ENCODE results near the gene CNNM4. TPM values are rescaled to one million over a fixed set of nuclear protein-coding genes. Genes with fewer than 3 reads are reported as not detected.
A peak's percentile ranks its signal among the peaks of the same experiment; 100 is the strongest.

Gene CNNM4
- total RNA-seq, 1 experiment from 2014 or later = 14.0 TPM

DNA sequence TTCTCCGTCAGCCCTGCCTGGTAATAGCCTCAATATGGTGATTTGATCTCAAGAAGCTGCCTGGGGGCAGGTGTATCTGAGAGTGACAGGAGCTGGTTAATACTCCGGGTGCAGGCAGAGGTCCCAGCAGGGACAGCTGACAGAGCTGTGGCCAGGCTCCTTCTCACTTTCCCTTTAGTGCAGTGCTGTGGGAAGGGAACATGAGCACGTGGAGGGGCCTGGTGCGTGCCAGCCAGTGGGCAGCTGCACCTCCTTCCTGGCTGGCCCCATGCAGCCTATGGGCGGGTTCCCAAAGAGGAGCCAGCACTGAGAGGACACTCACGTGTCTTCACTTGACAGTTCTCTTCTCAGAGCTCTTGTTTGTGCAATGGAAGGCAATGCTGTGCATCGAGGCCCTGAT lies 9.1 kb downstream of the CNNM4 start (continued):
- TF ChIP-seq, protein P1, sequence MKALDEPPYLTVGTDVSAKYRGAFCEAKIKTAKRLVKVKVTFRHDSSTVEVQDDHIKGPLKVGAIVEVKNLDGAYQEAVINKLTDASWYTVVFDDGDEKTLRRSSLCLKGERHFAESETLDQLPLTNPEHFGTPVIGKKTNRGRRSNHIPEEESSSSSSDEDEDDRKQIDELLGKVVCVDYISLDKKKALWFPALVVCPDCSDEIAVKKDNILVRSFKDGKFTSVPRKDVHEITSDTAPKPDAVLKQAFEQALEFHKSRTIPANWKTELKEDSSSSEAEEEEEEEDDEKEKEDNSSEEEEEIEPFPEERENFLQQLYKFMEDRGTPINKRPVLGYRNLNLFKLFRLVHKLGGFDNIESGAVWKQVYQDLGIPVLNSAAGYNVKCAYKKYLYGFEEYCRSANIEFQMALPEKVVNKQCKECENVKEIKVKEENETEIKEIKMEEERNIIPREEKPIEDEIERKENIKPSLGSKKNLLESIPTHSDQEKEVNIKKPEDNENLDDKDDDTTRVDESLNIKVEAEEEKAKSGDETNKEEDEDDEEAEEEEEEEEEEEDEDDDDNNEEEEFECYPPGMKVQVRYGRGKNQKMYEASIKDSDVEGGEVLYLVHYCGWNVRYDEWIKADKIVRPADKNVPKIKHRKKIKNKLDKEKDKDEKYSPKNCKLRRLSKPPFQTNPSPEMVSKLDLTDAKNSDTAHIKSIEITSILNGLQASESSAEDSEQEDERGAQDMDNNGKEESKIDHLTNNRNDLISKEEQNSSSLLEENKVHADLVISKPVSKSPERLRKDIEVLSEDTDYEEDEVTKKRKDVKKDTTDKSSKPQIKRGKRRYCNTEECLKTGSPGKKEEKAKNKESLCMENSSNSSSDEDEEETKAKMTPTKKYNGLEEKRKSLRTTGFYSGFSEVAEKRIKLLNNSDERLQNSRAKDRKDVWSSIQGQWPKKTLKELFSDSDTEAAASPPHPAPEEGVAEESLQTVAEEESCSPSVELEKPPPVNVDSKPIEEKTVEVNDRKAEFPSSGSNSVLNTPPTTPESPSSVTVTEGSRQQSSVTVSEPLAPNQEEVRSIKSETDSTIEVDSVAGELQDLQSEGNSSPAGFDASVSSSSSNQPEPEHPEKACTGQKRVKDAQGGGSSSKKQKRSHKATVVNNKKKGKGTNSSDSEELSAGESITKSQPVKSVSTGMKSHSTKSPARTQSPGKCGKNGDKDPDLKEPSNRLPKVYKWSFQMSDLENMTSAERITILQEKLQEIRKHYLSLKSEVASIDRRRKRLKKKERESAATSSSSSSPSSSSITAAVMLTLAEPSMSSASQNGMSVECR (CRISPR knock-in tag; IDR thresholded peaks at IDR 0.05; ENCODE audit: borderline replicate concordance) = no peak
- TF ChIP-seq, protein P2, sequence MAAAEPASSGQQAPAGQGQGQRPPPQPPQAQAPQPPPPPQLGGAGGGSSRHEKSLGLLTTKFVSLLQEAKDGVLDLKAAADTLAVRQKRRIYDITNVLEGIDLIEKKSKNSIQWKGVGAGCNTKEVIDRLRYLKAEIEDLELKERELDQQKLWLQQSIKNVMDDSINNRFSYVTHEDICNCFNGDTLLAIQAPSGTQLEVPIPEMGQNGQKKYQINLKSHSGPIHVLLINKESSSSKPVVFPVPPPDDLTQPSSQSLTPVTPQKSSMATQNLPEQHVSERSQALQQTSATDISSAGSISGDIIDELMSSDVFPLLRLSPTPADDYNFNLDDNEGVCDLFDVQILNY (CRISPR knock-in tag; IDR thresholded peaks at IDR 0.05) = no peak
- TF ChIP-seq ELF4 (CRISPR knock-in tag; IDR thresholded peaks at IDR 0.05; ENCODE audit: low read depth) (no peak), PRRX2 (CRISPR knock-in tag; IDR thresholded peaks at IDR 0.05) (no peak)

DNA sequence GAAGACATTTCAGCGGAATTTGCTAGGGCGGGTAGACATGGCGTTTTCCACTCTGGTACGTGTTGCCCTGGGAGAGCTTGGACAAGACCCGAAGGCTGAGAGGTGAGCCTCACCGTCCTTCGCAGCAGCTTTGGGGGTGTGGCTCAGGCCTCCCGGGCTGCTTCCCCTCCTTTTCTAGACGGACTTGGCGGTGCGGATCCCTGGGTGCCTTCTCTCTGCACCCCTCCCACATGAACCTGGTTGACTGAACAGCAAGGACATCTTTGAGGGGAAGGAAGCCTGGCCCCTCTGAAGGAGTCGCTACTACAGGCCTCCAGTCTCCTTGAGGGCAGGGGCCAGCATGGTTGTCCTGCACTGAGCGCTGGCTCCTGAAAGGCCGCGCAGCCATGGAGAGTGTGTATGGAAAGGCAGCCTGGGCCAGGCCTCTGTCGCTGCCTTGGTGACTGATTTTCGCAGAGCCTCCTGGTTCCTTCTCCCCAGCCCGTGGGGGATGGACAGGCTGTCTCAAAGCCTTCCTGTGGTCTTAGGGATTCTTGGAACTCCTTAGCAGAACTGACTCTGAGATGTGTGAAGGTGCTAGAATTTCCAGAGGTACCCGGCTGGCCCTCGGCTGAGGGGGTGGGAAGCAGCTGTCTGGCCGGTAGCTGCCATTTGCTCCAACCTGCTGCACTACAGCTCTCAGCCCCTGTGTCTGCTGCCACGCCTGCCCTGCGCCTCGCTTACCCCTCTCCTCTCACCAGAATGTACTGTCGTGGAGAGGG lies 9.9 kb downstream of the CNNM4 start:
- DNase-seq (ENCODE audit: low spot score) = no peak
- Mint-ChIP-seq H3K27me3 (ENCODE audit: low read depth) (no peaks in the 10 kb centered on the region), H3K27ac (peak overlapping the region; percentile 48; the same call in 1 of the 2 replicates), H3K4me3 (no peak overlapping the region), H3K9me3 (no peaks in the 10 kb centered on the region), H3K36me3 (no peaks in the 10 kb centered on the region), H3K4me1 (peaks cover 18% of the 10 kb centered on the region)
- POLR2A ChIA-PET = no interaction called here
- ATAC-seq = no peak
- TF ChIP-seq GABPB1 (CRISPR knock-in tag; IDR thresholded peaks at IDR 0.05) (no peak), IRF2 (CRISPR knock-in tag; IDR thresholded peaks at IDR 0.05; ENCODE audit: borderline replicate concordance, low read depth) (no peak), ELF4 (CRISPR knock-in tag; IDR thresholded peaks at IDR 0.05; ENCODE audit: low read depth) (no peak), NR3C1 (CRISPR knock-in tag; conservative IDR thresholded peaks at IDR 0.05; ENCODE audit: low read depth) (no peak), MYBL2 (CRISPR knock-in tag; IDR thresholded peaks at IDR 0.05) (no peak), SOX15 (CRISPR knock-in tag; IDR thresholded peaks at IDR 0.05) (no peak)
- TF ChIP-seq, protein P3, sequence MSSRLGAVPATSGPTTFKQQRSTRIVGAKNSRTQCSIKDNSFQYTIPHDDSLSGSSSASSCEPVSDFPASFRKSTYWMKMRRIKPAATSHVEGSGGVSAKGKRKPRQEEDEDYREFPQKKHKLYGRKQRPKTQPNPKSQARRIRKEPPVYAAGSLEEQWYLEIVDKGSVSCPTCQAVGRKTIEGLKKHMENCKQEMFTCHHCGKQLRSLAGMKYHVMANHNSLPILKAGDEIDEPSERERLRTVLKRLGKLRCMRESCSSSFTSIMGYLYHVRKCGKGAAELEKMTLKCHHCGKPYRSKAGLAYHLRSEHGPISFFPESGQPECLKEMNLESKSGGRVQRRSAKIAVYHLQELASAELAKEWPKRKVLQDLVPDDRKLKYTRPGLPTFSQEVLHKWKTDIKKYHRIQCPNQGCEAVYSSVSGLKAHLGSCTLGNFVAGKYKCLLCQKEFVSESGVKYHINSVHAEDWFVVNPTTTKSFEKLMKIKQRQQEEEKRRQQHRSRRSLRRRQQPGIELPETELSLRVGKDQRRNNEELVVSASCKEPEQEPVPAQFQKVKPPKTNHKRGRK (CRISPR knock-in tag; IDR thresholded peaks at IDR 0.05; ENCODE audit: borderline replicate concordance) = no peak
- TF ChIP-seq, protein P2 (CRISPR knock-in tag; IDR thresholded peaks at IDR 0.05) = no peak
- CTCF ChIA-PET = interaction anchor here (0.7 to 1.3 kb wide), 2 partner anchors 9 to 30 kb away, joined by 3 read pairs; no protein-coding TSS in a partner anchor

DNA sequence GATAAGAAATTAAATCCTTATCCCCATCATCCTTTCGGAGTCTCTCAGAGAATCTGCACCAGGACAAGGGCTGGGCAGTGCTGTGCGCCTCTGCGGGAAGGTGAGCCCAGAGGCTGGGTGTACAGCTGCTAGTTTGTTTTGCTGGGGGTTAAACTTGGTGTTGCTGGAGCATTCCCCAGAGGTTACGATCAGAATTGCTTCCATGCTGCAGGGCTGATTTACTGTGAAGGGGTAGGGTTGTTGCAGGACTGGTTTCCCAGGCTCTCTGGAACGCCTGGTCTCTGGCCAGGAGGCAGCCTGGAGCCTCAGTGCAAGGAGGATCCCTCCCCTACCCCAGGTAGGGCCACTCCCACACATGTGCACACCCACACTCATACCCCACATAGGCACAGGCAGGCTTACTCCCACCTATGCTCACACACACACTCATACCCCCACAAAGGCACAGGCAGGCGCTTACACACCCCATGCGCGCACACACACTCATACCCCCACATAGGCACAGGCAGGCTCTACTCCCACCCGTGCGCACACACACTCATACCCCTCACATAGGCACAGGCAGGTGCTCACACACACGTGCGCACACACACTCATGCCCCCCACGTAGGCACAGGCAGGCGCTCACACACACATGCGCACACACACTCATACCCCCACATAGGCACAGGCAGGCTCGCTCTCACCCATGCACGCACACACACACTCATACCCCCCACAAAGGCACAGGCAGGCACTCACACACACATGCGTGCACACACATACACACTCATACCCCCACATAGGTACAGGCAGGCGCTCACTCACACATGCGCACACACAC lies 11.3 kb downstream of the CNNM4 start:
- no peak for TF ChIP-seq ZNF317 (CRISPR knock-in tag; IDR thresholded peaks at IDR 0.05; ENCODE audit: borderline replicate concordance, low read depth)
- TF ChIP-seq, protein P4, sequence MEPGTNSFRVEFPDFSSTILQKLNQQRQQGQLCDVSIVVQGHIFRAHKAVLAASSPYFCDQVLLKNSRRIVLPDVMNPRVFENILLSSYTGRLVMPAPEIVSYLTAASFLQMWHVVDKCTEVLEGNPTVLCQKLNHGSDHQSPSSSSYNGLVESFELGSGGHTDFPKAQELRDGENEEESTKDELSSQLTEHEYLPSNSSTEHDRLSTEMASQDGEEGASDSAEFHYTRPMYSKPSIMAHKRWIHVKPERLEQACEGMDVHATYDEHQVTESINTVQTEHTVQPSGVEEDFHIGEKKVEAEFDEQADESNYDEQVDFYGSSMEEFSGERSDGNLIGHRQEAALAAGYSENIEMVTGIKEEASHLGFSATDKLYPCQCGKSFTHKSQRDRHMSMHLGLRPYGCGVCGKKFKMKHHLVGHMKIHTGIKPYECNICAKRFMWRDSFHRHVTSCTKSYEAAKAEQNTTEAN (CRISPR knock-in tag; IDR thresholded peaks at IDR 0.05) = peak; percentile 46; the same call in 1 of the 2 replicates
- no peak for TF ChIP-seq GRHL2 (CRISPR knock-in tag; IDR thresholded peaks at IDR 0.05; ENCODE audit: insufficient replicate concordance, severe bottlenecking)
- Mint-ChIP-seq H3K27me3 (ENCODE audit: low read depth) (no peaks in the 10 kb centered on the region), H3K4me3 (no peak overlapping the region), H3K9me3 (no peaks in the 10 kb centered on the region), H3K4me1 (peaks cover 18% of the 10 kb centered on the region), H3K27ac (peak overlapping the region; percentile 80), H3K36me3 (no peaks in the 10 kb centered on the region)
- POLR2A ChIA-PET = no interaction called here
- DNase-seq (ENCODE audit: low spot score) (no peak), ATAC-seq (peak; percentile 54)
- CTCF ChIA-PET = no interaction called here

All from WTC11 (cell line).